ENCODE data around the gene LSM8.

LSM8 gene

DNA sequence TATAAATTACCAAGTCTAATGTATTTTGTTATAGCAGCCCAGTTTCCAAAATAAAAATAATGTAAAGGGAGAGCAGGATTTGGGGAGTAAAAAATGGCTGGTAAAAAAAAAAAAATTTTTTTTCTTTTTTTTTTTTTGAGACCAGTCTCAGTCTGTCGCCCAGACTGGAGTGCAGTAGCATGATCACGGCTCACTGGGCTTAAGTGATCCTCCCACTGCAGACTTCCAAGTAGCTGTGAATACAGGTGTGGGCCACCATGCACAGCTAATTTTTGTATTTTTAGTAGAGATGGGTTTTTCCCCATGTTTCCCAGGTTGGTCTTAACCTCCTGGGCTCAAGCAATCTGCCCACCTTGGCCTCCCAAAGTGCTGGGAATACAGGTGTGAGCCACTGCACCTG lies 4.8 kb upstream of the LSM8 start:
- H3K4me1 ChIP-seq (ENCODE audit: control insufficient read depth, insufficient read depth, low read length): no peaks in the 10 kb centered on the region
- H3K4me3 ChIP-seq (ENCODE audit: low read depth, low read length): no peak overlapping the region
- H3K27ac ChIP-seq (ENCODE audit: extremely low read depth, low read depth, low read length): no peak overlapping the region
- H3K9me3 ChIP-seq (ENCODE audit: control insufficient read depth, insufficient read depth, low read depth, low read length): no peaks in the 10 kb centered on the region
- TF ChIP-seq ZNF274 (IDR thresholded peaks at IDR 0.05; ENCODE audit: low read length): no peak
- no peak for TF ChIP-seq ZNF274 (tag by site-specific recombination; IDR thresholded peaks at IDR 0.05; ENCODE audit: borderline replicate concordance)
- TF ChIP-seq ZNF335 (tag by site-specific recombination; conservative IDR thresholded peaks at IDR 0.05): no peak
- no peak for TF ChIP-seq ZNF629 (tag by site-specific recombination; IDR thresholded peaks at IDR 0.05)
- TF ChIP-seq ZNF426 (tag by site-specific recombination; IDR thresholded peaks at IDR 0.05): no peak
- no peak for TF ChIP-seq ZSCAN30 (tag by site-specific recombination; IDR thresholded peaks at IDR 0.05)
- TF ChIP-seq MZF1 (tag by site-specific recombination; IDR thresholded peaks at IDR 0.05; ENCODE audit: borderline replicate concordance): no peak
- no peak for TF ChIP-seq ZBTB48 (tag by site-specific recombination; IDR thresholded peaks at IDR 0.05)
- no peak for TF ChIP-seq MYNN (tag by site-specific recombination; IDR thresholded peaks at IDR 0.05; ENCODE audit: borderline replicate concordance)
- TF ChIP-seq ZNF394 (tag by site-specific recombination; IDR thresholded peaks at IDR 0.05; ENCODE audit: borderline replicate concordance): no peak
- TF ChIP-seq GLI4 (tag by site-specific recombination; IDR thresholded peaks at IDR 0.05): no peak
- TF ChIP-seq ZNF529 (tag by site-specific recombination; IDR thresholded peaks at IDR 0.05; ENCODE audit: insufficient replicate concordance): no peak
- TF ChIP-seq ZNF473 (tag by site-specific recombination; IDR thresholded peaks at IDR 0.05): no peak
- CTCF ChIA-PET: no interaction called here
- POLR2A ChIA-PET: no interaction called here
- H3K36me3 ChIP-seq (ENCODE audit: control insufficient read depth in 2 of 2, insufficient read depth in 1 of 2, low read length in 2 of 2): no peaks in the 10 kb centered on the region

DNA sequence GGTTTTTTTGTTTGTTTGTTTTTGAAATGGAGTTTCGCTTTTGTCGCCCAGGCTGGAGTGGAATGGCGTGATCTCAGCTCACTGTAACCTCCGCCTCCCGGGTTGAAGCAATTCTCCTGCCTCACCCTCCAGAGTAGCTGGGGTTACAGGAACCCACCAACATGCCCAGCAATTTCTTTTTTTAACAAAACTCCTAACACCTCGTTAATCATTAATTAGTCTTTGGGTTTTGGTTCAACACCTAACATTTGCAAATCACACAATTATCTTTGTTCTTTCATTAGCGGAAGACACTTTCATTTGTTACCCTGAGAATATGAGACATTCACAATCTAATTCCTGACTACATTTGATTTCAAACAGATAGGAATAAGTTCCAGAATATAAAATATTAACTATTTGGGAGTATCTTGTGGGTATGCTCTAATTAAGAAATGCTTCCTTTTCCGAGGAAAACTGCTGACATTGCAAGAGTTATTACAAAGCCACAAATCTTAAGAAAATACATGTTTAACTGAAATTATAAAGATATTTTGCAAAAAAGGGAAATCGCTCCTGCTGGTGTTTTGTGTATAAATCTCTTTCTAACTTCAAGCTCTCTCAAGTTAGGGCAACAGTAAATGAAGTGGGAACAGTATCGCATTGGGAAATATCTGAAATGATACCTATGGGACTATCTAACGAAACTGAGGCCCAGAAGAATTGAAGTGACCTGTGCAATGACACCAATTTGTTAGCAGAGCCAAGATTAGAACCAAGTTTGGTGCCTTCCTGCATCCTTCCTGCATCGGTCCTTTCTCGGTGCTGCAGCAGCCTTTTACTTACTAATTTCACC lies 1.2 kb upstream of the LSM8 start:
- Histone ChIP-seq H3K27ac (ENCODE audit: extremely low read depth, low read depth, low read length) (no peak overlapping the region; the same call in 1 of the 2 replicates), H3K36me3 (ENCODE audit: control insufficient read depth in 2 of 2, insufficient read depth in 1 of 2, low read length in 2 of 2) (peaks cover 12 to 13% of the 10 kb centered on the region in 2 experiments; a peak in 2 of 3 replicates), H3K4me1 (ENCODE audit: control insufficient read depth, insufficient read depth, low read length) (no peaks in the 10 kb centered on the region; the same call in 1 of the 2 replicates), H3K4me3 (ENCODE audit: low read depth, low read length) (peak overlapping the region; percentile 98), H3K9me3 (ENCODE audit: control insufficient read depth, insufficient read depth, low read depth, low read length) (no peaks in the 10 kb centered on the region)
- no peak for TF ChIP-seq ZNF530 (tag by site-specific recombination; IDR thresholded peaks at IDR 0.05; ENCODE audit: low read depth)
- no peak for TF ChIP-seq ZNF211 (tag by site-specific recombination; IDR thresholded peaks at IDR 0.05; ENCODE audit: low read depth)
- TF ChIP-seq ZNF391 (tag by site-specific recombination; IDR thresholded peaks at IDR 0.05; ENCODE audit: borderline replicate concordance, low read depth): no peak
- no peak for TF ChIP-seq ZNF292 (tag by site-specific recombination; IDR thresholded peaks at IDR 0.05; ENCODE audit: borderline replicate concordance, low read depth)
- TF ChIP-seq ZNF37A (tag by site-specific recombination; IDR thresholded peaks at IDR 0.05): no peak
- no peak for TF ChIP-seq ZNF140 (tag by site-specific recombination; IDR thresholded peaks at IDR 0.05)
- TF ChIP-seq ZBTB20 (tag by site-specific recombination; IDR thresholded peaks at IDR 0.05): no peak
- no peak for TF ChIP-seq ZBTB1 (tag by site-specific recombination; IDR thresholded peaks at IDR 0.05)
- no peak for TF ChIP-seq KLF10 (tag by site-specific recombination; IDR thresholded peaks at IDR 0.05)
- no peak for TF ChIP-seq ZNF112 (tag by site-specific recombination; IDR thresholded peaks at IDR 0.05)
- TF ChIP-seq WT1 (tag by site-specific recombination; IDR thresholded peaks at IDR 0.05): no peak
- TF ChIP-seq, protein P1, sequence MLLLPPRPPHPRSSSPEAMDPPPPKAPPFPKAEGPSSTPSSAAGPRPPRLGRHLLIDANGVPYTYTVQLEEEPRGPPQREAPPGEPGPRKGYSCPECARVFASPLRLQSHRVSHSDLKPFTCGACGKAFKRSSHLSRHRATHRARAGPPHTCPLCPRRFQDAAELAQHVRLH (tag by site-specific recombination; IDR thresholded peaks at IDR 0.05): no peak
- TF ChIP-seq ZNF768 (tag by site-specific recombination; IDR thresholded peaks at IDR 0.05): no peak
- ChIA-PET POLR2A (no interaction called here), CTCF (no interaction called here)
